OCI-LY1 (cell line): ENCODE data around the gene UBE2H.
"Not testable (repeated sequence)": the region's sequence is repeated elsewhere in the genome, so short reads cannot be mapped to it uniquely, and the experiment has no call there.

Source experiments
- EZH2 ChIP-seq: fragments of 200-600 bp; sonication (generic), shearing (Covaris generic); IDR thresholded peaks from 2 replicates; pipeline ENCODE4 v1.8.0; 2017; ENCODE audit warnings: borderline replicate concordance, mixed run types, mild to moderate bottlenecking, antibody characterized with exemption, low read length, moderate library complexity, mixed read lengths
- TF ChIP-seq, protein P1 (sequence below): fragments of 200-600 bp; sonication (generic), shearing (Covaris generic); IDR thresholded peaks from 2 replicates; pipeline ENCODE4 v1.5.1; 2017; ENCODE audit warnings: mild to moderate bottlenecking, antibody characterized with exemption, low read length, moderate library complexity, mixed read lengths

DNA sequence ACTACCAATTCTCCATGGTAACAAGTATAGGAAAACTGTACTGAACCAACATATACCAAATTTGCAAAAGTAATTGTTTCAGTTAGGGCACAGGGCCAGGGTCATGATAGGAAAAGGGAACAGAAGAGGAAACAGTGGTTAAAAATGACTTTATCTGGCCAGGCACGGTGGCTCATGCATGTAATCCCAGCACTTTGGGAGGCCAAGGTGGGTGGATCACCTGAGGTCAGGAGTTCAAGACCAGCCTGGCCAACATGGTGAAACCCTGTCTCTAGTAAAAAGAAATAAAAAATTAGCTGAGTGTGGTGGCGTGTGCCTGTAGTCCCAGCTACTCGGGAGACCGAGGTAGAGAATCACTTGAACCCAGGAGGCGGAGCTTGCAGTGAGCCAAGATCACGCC lies 92.0 kb downstream of the UBE2H start:
- TF ChIP-seq, protein P1, sequence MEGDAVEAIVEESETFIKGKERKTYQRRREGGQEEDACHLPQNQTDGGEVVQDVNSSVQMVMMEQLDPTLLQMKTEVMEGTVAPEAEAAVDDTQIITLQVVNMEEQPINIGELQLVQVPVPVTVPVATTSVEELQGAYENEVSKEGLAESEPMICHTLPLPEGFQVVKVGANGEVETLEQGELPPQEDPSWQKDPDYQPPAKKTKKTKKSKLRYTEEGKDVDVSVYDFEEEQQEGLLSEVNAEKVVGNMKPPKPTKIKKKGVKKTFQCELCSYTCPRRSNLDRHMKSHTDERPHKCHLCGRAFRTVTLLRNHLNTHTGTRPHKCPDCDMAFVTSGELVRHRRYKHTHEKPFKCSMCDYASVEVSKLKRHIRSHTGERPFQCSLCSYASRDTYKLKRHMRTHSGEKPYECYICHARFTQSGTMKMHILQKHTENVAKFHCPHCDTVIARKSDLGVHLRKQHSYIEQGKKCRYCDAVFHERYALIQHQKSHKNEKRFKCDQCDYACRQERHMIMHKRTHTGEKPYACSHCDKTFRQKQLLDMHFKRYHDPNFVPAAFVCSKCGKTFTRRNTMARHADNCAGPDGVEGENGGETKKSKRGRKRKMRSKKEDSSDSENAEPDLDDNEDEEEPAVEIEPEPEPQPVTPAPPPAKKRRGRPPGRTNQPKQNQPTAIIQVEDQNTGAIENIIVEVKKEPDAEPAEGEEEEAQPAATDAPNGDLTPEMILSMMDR = not testable (repeated sequence)
- TF ChIP-seq EZH2 = not testable (repeated sequence)
